ENCODE data around the gene SFRP5. TPM values are rescaled to one million over a fixed set of nuclear protein-coding genes. Genes with fewer than 3 reads are reported as not detected.

SFRP5 gene
- total RNA-seq, 1 donor from 2014 or later = 0.16 TPM

DNA sequence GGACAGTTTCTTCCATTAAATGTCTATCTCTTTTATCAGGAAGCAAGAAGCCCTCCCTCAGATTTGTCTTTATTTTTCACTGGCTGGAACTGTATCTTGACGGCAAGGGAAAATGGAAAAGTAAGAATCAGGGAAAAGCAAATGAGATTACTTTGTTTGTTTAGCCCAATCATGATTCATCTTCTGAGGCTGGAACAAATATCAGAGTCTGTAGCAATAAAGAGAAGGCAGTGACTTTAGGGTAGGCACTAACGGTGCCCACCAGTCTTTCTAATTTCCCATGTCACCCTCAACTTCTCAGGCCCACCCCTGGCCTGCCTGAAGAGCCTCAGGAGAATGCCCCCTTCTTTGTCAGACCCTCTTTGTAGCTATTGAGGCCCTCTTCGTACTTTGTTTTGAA, 41.5 kb upstream of the SFRP5 start:
- H3K4me2 ChIP-seq (ENCODE audit: low read length) = no peak overlapping the region
- no peak overlapping the region for H3K4me3 Mint-ChIP-seq (ENCODE audit: unreplicated experiment)
- H3K79me2 ChIP-seq (ENCODE audit: insufficient read depth, low read length) = no peaks in the 10 kb centered on the region
- no peak overlapping the region for H3K9ac ChIP-seq (ENCODE audit: low read length)
- H3K27ac ChIP-seq (ENCODE audit: low read depth, low read length) = no peak overlapping the region
- H3K9me3 Mint-ChIP-seq (ENCODE audit: unreplicated experiment) = no peaks in the 10 kb centered on the region
- peaks cover 8% of the 10 kb centered on the region for H3K4me1 Mint-ChIP-seq (ENCODE audit: low read depth, unreplicated experiment)
- H3K36me3 ChIP-seq (ENCODE audit: insufficient read depth, low read length) = no peaks in the 10 kb centered on the region
- H2AFZ ChIP-seq (ENCODE audit: low read depth, low read length) = no peak overlapping the region
- peaks cover 9% of the 10 kb centered on the region for H3K27me3 ChIP-seq (ENCODE audit: insufficient read depth, low read length)
- no peaks in the 10 kb centered on the region for H3K9me3 ChIP-seq (ENCODE audit: insufficient read depth, low read depth, low read length)
- H3K4me3 ChIP-seq (ENCODE audit: insufficient read depth, low read depth, low read length) = no peak overlapping the region
- FAIRE-seq (no peak), DNase-seq (ENCODE audit: low read depth) (no peak)
- TF ChIP-seq, protein P1, sequence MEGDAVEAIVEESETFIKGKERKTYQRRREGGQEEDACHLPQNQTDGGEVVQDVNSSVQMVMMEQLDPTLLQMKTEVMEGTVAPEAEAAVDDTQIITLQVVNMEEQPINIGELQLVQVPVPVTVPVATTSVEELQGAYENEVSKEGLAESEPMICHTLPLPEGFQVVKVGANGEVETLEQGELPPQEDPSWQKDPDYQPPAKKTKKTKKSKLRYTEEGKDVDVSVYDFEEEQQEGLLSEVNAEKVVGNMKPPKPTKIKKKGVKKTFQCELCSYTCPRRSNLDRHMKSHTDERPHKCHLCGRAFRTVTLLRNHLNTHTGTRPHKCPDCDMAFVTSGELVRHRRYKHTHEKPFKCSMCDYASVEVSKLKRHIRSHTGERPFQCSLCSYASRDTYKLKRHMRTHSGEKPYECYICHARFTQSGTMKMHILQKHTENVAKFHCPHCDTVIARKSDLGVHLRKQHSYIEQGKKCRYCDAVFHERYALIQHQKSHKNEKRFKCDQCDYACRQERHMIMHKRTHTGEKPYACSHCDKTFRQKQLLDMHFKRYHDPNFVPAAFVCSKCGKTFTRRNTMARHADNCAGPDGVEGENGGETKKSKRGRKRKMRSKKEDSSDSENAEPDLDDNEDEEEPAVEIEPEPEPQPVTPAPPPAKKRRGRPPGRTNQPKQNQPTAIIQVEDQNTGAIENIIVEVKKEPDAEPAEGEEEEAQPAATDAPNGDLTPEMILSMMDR (IDR thresholded peaks at IDR 0.05; ENCODE audit: insufficient read depth, low read depth, low read length) = no peak
- no peak for TF ChIP-seq EZH2 (IDR thresholded peaks at IDR 0.05; ENCODE audit: insufficient read depth, low read length)
- H3K27me3 Mint-ChIP-seq (ENCODE audit: low read depth, unreplicated experiment) = peaks cover 30% of the 10 kb centered on the region
- H3K27ac Mint-ChIP-seq (ENCODE audit: unreplicated experiment) = no peak overlapping the region
- H4K20me1 ChIP-seq (ENCODE audit: insufficient read depth, low read length) = no peaks in the 10 kb centered on the region
- H3K4me1 ChIP-seq (ENCODE audit: insufficient read depth, low read length) = no peaks in the 10 kb centered on the region
- H3K36me3 Mint-ChIP-seq (ENCODE audit: low read depth, unreplicated experiment) = peaks cover 2% of the 10 kb centered on the region

DNA sequence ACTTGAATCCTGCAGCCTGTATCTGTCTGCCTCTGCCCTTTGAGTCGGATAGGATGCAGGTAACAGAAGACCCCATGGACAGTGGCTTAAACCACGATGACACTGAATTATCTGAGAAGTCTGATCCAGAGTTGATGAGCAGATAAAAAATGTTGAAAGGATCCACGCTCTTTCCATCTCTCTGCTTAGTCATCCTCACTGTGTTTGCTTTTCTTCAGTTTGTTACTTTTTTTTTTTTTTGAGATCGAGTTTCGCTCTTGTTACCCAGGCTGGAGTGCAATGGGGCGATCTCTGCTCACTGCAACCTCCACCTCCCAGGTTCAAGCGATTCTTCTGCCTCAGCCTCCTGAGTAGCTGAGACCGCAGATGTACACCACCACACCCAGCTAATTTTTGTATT, 40.9 kb upstream of the SFRP5 start:
- peaks cover 5% of the 10 kb centered on the region for H3K27me3 ChIP-seq (ENCODE audit: insufficient read depth, low read length)
- no peaks in the 10 kb centered on the region for H3K9me3 ChIP-seq (ENCODE audit: insufficient read depth, low read depth, low read length)
- no peak overlapping the region for H3K9ac ChIP-seq (ENCODE audit: low read length)
- no peaks in the 10 kb centered on the region for H3K79me2 ChIP-seq (ENCODE audit: insufficient read depth, low read length)
- peaks cover 4% of the 10 kb centered on the region for H3K36me3 Mint-ChIP-seq (ENCODE audit: low read depth, unreplicated experiment)
- H3K9me3 Mint-ChIP-seq (ENCODE audit: unreplicated experiment) = no peaks in the 10 kb centered on the region
- H3K27ac ChIP-seq (ENCODE audit: low read depth, low read length) = no peak overlapping the region
- DNase-seq (ENCODE audit: low read depth) (no peak), FAIRE-seq (no peak)
- no peaks in the 10 kb centered on the region for H3K36me3 ChIP-seq (ENCODE audit: insufficient read depth, low read length)
- H3K27ac Mint-ChIP-seq (ENCODE audit: unreplicated experiment) = no peak overlapping the region
- peaks cover 25% of the 10 kb centered on the region for H3K27me3 Mint-ChIP-seq (ENCODE audit: low read depth, unreplicated experiment)
- peaks cover 8% of the 10 kb centered on the region for H3K4me1 Mint-ChIP-seq (ENCODE audit: low read depth, unreplicated experiment)
- no peak overlapping the region for H3K4me3 ChIP-seq (ENCODE audit: insufficient read depth, low read depth, low read length)
- TF ChIP-seq, protein P1 (IDR thresholded peaks at IDR 0.05; ENCODE audit: insufficient read depth, low read depth, low read length) = no peak
- no peak for TF ChIP-seq EZH2 (IDR thresholded peaks at IDR 0.05; ENCODE audit: insufficient read depth, low read length)
- no peaks in the 10 kb centered on the region for H3K4me1 ChIP-seq (ENCODE audit: insufficient read depth, low read length)
- H2AFZ ChIP-seq (ENCODE audit: low read depth, low read length) = no peak overlapping the region
- no peak overlapping the region for H3K4me2 ChIP-seq (ENCODE audit: low read length)
- H3K4me3 Mint-ChIP-seq (ENCODE audit: unreplicated experiment) = no peak overlapping the region
- no peaks in the 10 kb centered on the region for H4K20me1 ChIP-seq (ENCODE audit: insufficient read depth, low read length)

DNA sequence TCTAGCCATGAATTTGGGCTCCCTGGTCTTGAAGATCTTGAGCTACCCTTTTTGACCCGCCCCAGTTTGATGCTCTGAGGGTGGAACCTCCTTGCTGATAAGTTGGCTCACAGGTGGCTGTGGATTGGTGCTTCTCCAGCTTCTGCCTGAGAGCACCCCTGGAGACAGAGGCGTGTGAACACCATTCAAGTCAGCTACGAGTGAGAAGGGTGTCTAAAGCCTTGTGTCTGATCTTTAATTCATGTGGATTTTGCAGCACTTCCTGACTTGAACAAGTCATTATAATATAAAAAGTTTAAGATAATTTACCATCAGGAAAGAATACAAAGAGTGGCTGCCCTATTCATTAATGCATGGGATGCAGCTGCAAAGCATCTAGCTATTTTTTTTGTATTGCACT, 40.2 kb upstream of the SFRP5 start:
- FAIRE-seq (no peak), DNase-seq (ENCODE audit: low read depth) (no peak)
- H3K4me1 Mint-ChIP-seq (ENCODE audit: low read depth, unreplicated experiment) = peaks cover 8% of the 10 kb centered on the region
- Histone ChIP-seq H4K20me1 (ENCODE audit: insufficient read depth, low read length) (no peaks in the 10 kb centered on the region), H3K4me3 (ENCODE audit: insufficient read depth, low read depth, low read length) (no peak overlapping the region), H3K4me2 (ENCODE audit: low read length) (no peak overlapping the region), H3K79me2 (ENCODE audit: insufficient read depth, low read length) (no peaks in the 10 kb centered on the region), H3K27me3 (ENCODE audit: insufficient read depth, low read length) (peaks cover 4% of the 10 kb centered on the region), H3K9ac (ENCODE audit: low read length) (no peak overlapping the region), H3K27ac (ENCODE audit: low read depth, low read length) (no peak overlapping the region), H3K36me3 (ENCODE audit: insufficient read depth, low read length) (no peaks in the 10 kb centered on the region), H2AFZ (ENCODE audit: low read depth, low read length) (no peak overlapping the region), H3K4me1 (ENCODE audit: insufficient read depth, low read length) (no peaks in the 10 kb centered on the region), H3K9me3 (ENCODE audit: insufficient read depth, low read depth, low read length) (no peaks in the 10 kb centered on the region)
- H3K9me3 Mint-ChIP-seq (ENCODE audit: unreplicated experiment) = no peaks in the 10 kb centered on the region
- H3K27ac Mint-ChIP-seq (ENCODE audit: unreplicated experiment) = no peak overlapping the region
- TF ChIP-seq EZH2 (IDR thresholded peaks at IDR 0.05; ENCODE audit: insufficient read depth, low read length) = no peak
- TF ChIP-seq, protein P1 (IDR thresholded peaks at IDR 0.05; ENCODE audit: insufficient read depth, low read depth, low read length) = no peak
- peaks cover 22% of the 10 kb centered on the region for H3K27me3 Mint-ChIP-seq (ENCODE audit: low read depth, unreplicated experiment)
- H3K36me3 Mint-ChIP-seq (ENCODE audit: low read depth, unreplicated experiment) = peaks cover 2% of the 10 kb centered on the region
- no peak overlapping the region for H3K4me3 Mint-ChIP-seq (ENCODE audit: unreplicated experiment)

All from astrocyte (in vitro differentiated cells and primary cell).